ENCODE measurements around the gene LYPD3. TPM values are rescaled to one million over a fixed set of nuclear protein-coding genes. Genes with fewer than 3 reads are reported as not detected.
A peak's percentile ranks its signal among the peaks of the same experiment; 100 is the strongest.

Gene LYPD3
- total and polyA plus RNA-seq, 2 experiments from 2014 or later, result 3.3 to 4.6 TPM

DNA sequence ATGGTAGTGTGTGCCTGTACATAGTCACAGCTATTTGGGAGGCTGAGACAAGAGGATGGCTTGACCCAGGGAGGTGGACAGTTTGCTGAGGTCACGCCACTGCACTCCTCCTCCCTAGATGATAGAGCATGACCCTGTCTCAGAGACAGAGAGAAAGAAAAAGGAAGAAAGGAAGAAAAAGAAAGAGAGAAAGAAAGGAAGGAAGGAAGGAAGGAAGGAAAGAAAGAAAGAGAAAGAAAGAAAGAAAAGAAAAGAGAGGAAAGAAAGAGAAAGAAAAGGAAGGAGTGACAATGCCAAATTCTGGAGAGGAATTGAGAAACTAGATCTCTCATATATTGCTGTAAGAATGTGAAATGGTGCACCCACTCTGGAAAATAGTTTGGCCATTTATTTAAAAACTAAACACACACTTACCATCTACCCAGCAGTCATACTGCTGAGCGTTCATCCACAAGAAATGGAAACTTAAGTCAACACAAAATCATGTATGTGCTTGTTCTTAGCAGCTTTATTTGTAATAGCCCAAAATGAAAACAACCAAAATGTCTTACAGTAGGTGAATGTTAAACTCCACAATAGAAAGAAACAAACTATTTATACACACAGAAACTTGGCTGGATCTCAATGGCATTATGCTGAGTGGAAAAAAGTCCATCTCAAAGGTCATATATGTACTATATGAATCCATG lies 43.3 kb downstream of the LYPD3 start:
- Histone ChIP-seq H3K27me3 (ENCODE audit: insufficient read depth) (no peaks in the 10 kb centered on the region), H3K36me3 (ENCODE audit: insufficient read depth) (0 out of 2 replicates have a peak, but pooled peaks cover 5% of the 10 kb centered on the region), H3F3A (replicated peaks; ENCODE audit: low read depth) (no peaks in the 10 kb centered on the region), H4K20me1 (replicated peaks; ENCODE audit: insufficient read depth) (no peaks in the 10 kb centered on the region), H3K4me3 (no peak overlapping the region), H3K9me2 (ENCODE audit: insufficient read depth) (peaks cover 9% of the 10 kb centered on the region; the same call in 1 of the 2 replicates), H2AFZ (peak overlapping the region; percentile 30; the same call in 1 of the 2 replicates), H3K79me2 (replicated peaks; ENCODE audit: insufficient read depth) (no peaks in the 10 kb centered on the region), H3K27ac (ENCODE audit: low read depth) (no peak overlapping the region), H3K4me1 (ENCODE audit: insufficient read depth) (peaks cover 20% of the 10 kb centered on the region), H3K4me2 (0 out of 2 replicates have a peak overlapping the region, but pooled peaks have one; percentile 4)
- ATAC-seq, result no peak
- Mint-ChIP-seq H3K4me3 (no peak overlapping the region), H3K27me3 (ENCODE audit: insufficient read depth, low read depth, poor library complexity) (peaks cover 19% of the 10 kb centered on the region), H3K9me3 (0 out of 3 replicates have a peak, but pooled peaks cover 8% of the 10 kb centered on the region), H3K27ac (peak overlapping the region; percentile 9; the same call in 1 of the 2 replicates), H3K36me3 (ENCODE audit: low read depth) (no peaks in the 10 kb centered on the region), H3K4me1 (peaks cover 24% of the 10 kb centered on the region)
- no peak for DNase-seq (ENCODE audit: low spot score)
- TF ChIP-seq EZH2 (IDR thresholded peaks at IDR 0.05; ENCODE audit: low read depth, unreplicated experiment) (no peak), ZNF114 (CRISPR knock-in tag; IDR thresholded peaks at IDR 0.05) (no peak), STAT1 (IDR thresholded peaks at IDR 0.05; ENCODE audit: unreplicated experiment) (no peak), JUNB (IDR thresholded peaks at IDR 0.05; ENCODE audit: unreplicated experiment) (no peak), POLR2AphosphoS5 (IDR thresholded peaks at IDR 0.05; ENCODE audit: low read depth) (no peak), CREB1 (CRISPR knock-in tag; IDR thresholded peaks at IDR 0.05; ENCODE audit: low read depth) (no peak)
- TF ChIP-seq, protein P1, sequence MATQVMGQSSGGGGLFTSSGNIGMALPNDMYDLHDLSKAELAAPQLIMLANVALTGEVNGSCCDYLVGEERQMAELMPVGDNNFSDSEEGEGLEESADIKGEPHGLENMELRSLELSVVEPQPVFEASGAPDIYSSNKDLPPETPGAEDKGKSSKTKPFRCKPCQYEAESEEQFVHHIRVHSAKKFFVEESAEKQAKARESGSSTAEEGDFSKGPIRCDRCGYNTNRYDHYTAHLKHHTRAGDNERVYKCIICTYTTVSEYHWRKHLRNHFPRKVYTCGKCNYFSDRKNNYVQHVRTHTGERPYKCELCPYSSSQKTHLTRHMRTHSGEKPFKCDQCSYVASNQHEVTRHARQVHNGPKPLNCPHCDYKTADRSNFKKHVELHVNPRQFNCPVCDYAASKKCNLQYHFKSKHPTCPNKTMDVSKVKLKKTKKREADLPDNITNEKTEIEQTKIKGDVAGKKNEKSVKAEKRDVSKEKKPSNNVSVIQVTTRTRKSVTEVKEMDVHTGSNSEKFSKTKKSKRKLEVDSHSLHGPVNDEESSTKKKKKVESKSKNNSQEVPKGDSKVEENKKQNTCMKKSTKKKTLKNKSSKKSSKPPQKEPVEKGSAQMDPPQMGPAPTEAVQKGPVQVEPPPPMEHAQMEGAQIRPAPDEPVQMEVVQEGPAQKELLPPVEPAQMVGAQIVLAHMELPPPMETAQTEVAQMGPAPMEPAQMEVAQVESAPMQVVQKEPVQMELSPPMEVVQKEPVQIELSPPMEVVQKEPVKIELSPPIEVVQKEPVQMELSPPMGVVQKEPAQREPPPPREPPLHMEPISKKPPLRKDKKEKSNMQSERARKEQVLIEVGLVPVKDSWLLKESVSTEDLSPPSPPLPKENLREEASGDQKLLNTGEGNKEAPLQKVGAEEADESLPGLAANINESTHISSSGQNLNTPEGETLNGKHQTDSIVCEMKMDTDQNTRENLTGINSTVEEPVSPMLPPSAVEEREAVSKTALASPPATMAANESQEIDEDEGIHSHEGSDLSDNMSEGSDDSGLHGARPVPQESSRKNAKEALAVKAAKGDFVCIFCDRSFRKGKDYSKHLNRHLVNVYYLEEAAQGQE (IDR thresholded peaks at IDR 0.05; ENCODE audit: unreplicated experiment), result no peak
- TF ChIP-seq, protein P2, sequence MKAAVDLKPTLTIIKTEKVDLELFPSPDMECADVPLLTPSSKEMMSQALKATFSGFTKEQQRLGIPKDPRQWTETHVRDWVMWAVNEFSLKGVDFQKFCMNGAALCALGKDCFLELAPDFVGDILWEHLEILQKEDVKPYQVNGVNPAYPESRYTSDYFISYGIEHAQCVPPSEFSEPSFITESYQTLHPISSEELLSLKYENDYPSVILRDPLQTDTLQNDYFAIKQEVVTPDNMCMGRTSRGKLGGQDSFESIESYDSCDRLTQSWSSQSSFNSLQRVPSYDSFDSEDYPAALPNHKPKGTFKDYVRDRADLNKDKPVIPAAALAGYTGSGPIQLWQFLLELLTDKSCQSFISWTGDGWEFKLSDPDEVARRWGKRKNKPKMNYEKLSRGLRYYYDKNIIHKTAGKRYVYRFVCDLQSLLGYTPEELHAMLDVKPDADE (IDR thresholded peaks at IDR 0.05), result no peak

DNA sequence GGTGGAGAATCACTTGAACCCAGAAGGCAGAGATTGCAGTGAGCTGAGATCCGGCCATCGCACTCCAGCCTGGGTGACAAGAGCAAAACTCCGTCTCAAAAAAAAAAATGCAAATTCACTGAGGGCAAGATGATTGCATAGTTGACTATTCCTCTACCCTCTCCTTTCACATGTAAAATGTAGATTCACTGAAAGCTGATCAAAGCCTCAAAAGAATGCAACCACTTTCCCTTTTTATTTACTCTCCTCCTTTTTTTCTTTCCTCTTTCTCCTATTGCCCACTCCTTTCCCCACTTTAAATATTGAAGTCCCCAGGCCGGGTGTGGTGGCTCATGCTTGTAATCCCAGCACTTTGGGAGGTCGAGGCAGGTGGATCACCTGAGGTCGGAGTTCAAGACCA lies 44.5 kb downstream of the LYPD3 start:
- no peak overlapping the region; the same call in 1 of the 2 replicates for H3K27ac ChIP-seq (ENCODE audit: low read depth)
- H3F3A ChIP-seq (replicated peaks; ENCODE audit: low read depth), result no peaks in the 10 kb centered on the region
- H3K4me2 ChIP-seq, result peak overlapping the region; percentile 33; the same call in 1 of the 2 replicates
- 0 out of 2 replicates have a peak, but pooled peaks cover 5% of the 10 kb centered on the region for H3K36me3 ChIP-seq (ENCODE audit: insufficient read depth)
- peak; percentile 73 for ATAC-seq
- H3K4me1 ChIP-seq (ENCODE audit: insufficient read depth), result peaks cover 20% of the 10 kb centered on the region
- no peak overlapping the region for H2AFZ ChIP-seq
- 0 out of 3 replicates have a peak, but pooled peaks cover 8% of the 10 kb centered on the region for H3K9me3 Mint-ChIP-seq
- peaks cover 9% of the 10 kb centered on the region; the same call in 1 of the 2 replicates for H3K9me2 ChIP-seq (ENCODE audit: insufficient read depth)
- no peak overlapping the region for H3K4me3 ChIP-seq
- H3K79me2 ChIP-seq (replicated peaks; ENCODE audit: insufficient read depth), result no peaks in the 10 kb centered on the region
- peak; percentile 76 for DNase-seq (ENCODE audit: low spot score)
- H3K4me3 Mint-ChIP-seq, result no peak overlapping the region; the same call in 2 of the 3 replicates
- H4K20me1 ChIP-seq (replicated peaks; ENCODE audit: insufficient read depth), result no peaks in the 10 kb centered on the region
- H3K27me3 ChIP-seq (ENCODE audit: insufficient read depth), result no peaks in the 10 kb centered on the region
- no peaks in the 10 kb centered on the region; the same call in 2 of the 3 replicates for H3K36me3 Mint-ChIP-seq (ENCODE audit: low read depth)
- H3K27me3 Mint-ChIP-seq (ENCODE audit: insufficient read depth, low read depth, poor library complexity), result peaks cover 16% of the 10 kb centered on the region
- no peak overlapping the region for H3K27ac Mint-ChIP-seq
- peaks cover 23% of the 10 kb centered on the region for H3K4me1 Mint-ChIP-seq
- TF ChIP-seq, protein P3, sequence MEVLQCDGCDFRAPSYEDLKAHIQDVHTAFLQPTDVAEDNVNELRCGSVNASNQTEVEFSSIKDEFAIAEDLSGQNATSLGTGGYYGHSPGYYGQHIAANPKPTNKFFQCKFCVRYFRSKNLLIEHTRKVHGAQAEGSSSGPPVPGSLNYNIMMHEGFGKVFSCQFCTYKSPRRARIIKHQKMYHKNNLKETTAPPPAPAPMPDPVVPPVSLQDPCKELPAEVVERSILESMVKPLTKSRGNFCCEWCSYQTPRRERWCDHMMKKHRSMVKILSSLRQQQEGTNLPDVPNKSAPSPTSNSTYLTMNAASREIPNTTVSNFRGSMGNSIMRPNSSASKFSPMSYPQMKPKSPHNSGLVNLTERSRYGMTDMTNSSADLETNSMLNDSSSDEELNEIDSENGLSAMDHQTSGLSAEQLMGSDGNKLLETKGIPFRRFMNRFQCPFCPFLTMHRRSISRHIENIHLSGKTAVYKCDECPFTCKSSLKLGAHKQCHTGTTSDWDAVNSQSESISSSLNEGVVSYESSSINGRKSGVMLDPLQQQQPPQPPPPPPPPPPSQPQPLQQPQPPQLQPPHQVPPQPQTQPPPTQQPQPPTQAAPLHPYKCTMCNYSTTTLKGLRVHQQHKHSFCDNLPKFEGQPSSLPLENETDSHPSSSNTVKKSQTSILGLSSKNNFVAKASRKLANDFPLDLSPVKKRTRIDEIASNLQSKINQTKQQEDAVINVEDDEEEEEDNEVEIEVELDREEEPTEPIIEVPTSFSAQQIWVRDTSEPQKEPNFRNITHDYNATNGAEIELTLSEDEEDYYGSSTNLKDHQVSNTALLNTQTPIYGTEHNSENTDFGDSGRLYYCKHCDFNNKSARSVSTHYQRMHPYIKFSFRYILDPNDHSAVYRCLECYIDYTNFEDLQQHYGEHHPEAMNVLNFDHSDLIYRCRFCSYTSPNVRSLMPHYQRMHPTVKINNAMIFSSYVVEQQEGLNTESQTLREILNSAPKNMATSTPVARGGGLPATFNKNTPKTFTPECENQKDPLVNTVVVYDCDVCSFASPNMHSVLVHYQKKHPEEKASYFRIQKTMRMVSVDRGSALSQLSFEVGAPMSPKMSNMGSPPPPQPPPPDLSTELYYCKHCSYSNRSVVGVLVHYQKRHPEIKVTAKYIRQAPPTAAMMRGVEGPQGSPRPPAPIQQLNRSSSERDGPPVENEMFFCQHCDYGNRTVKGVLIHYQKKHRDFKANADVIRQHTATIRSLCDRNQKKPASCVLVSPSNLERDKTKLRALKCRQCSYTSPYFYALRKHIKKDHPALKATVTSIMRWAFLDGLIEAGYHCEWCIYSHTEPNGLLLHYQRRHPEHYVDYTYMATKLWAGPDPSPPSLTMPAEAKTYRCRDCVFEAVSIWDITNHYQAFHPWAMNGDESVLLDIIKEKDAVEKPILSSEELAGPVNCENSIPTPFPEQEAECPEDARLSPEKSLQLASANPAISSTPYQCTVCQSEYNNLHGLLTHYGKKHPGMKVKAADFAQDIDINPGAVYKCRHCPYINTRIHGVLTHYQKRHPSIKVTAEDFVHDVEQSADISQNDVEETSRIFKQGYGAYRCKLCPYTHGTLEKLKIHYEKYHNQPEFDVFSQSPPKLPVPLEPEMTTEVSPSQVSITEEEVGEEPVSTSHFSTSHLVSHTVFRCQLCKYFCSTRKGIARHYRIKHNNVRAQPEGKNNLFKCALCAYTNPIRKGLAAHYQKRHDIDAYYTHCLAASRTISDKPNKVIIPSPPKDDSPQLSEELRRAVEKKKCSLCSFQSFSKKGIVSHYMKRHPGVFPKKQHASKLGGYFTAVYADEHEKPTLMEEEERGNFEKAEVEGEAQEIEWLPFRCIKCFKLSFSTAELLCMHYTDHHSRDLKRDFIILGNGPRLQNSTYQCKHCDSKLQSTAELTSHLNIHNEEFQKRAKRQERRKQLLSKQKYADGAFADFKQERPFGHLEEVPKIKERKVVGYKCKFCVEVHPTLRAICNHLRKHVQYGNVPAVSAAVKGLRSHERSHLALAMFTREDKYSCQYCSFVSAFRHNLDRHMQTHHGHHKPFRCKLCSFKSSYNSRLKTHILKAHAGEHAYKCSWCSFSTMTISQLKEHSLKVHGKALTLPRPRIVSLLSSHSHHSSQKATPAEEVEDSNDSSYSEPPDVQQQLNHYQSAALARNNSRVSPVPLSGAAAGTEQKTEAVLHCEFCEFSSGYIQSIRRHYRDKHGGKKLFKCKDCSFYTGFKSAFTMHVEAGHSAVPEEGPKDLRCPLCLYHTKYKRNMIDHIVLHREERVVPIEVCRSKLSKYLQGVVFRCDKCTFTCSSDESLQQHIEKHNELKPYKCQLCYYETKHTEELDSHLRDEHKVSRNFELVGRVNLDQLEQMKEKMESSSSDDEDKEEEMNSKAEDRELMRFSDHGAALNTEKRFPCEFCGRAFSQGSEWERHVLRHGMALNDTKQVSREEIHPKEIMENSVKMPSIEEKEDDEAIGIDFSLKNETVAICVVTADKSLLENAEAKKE (CRISPR knock-in tag; IDR thresholded peaks at IDR 0.05), result no peak
- TF ChIP-seq ZNF331 (CRISPR knock-in tag; IDR thresholded peaks at IDR 0.05; ENCODE audit: low read depth), result no peak
